Medulla oblongata (tissue), 1 donor: ENCODE data around the gene LTA.

Source experiments
- DNase-seq: peaks from one replicate; pipeline ENCODE4 v3.0.0-alpha.2; 2015; ENCODE audit errors: extremely low spot score

Gene LTA

GRCh38 chr6:31572041-31572911 lies at the start of gene LTA:
Gene LTA (plus strand): TSS chr6:31572289. CDS start chr6:31572743, 454 bp downstream.
- DNase-seq, result no peak

GRCh38 chr6:31525553-31525931 lies 46.5 kb upstream of the LTA start:
- no peak for DNase-seq

GRCh38 chr6:31525932-31526591 lies 46.0 kb upstream of the LTA start:
- DNase-seq, result no peak

- DNase-seq, result no peak
Measured at GRCh38 chr6:31528307-31528777, 43.7 kb upstream of the LTA start.

GRCh38 chr6:31528821-31529328 lies 43.2 kb upstream of the LTA start, which contains the start of gene MCCD1:
Gene MCCD1 (plus strand): TSS chr6:31528962. CDS start chr6:31529015, 53 bp downstream.
- DNase-seq, result no peak

- DNase-seq, result no peak
Measured at GRCh38 chr6:31529329-31530150, 42.5 kb upstream of the LTA start.

GRCh38 chr6:31530659-31531058 lies 41.4 kb upstream of the LTA start:
- DNase-seq, result no peak

GRCh38 chr6:31531162-31531561 lies 40.9 kb upstream of the LTA start:
- no peak for DNase-seq

- no peak for DNase-seq
Measured at GRCh38 chr6:31531771-31532643, 40.1 kb upstream of the LTA start.

- no peak for DNase-seq
Measured at GRCh38 chr6:31532644-31533454, 39.2 kb upstream of the LTA start.

- DNase-seq, result no peak
Measured at GRCh38 chr6:31533455-31533841, 38.6 kb upstream of the LTA start.

- no peak for DNase-seq
Measured at GRCh38 chr6:31534011-31534410, 38.1 kb upstream of the LTA start.

- DNase-seq, result no peak
Measured at GRCh38 chr6:31534521-31535040, 37.5 kb upstream of the LTA start.

GRCh38 chr6:31535538-31536324 lies 36.4 kb upstream of the LTA start:
- no peak for DNase-seq

- no peak for DNase-seq
Measured at GRCh38 chr6:31538805-31539400, 33.2 kb upstream of the LTA start.

- DNase-seq, result no peak
Measured at GRCh38 chr6:31540640-31541039, 31.4 kb upstream of the LTA start.

- DNase-seq, result peak; percentile 42
Measured at GRCh38 chr6:31541059-31541657, 30.9 kb upstream of the LTA start.
